Right ventricle myocardium superior (tissue), 1 donor: ENCODE measurements around the gene ANKRD28. TPM values are rescaled to one million over a fixed set of nuclear protein-coding genes. Genes with fewer than 3 reads are reported as not detected.
A peak's percentile ranks its signal among the peaks of the same experiment; 100 is the strongest.

Experiments used
- ATAC-seq: fragments of 200-7000 bp; cut with Tn5 transposase; one replicate; pipeline ENCODE4 v1.9.1; 2020; ENCODE audit warnings: mild to moderate bottlenecking; ENCODE audit not compliant: poor library complexity
- DNase-seq: peaks from one replicate; pipeline ENCODE4 v3.0.0-alpha.2; 2020
- intact Hi-C: fragments of 100-400 bp; cut with DNase I; formaldehyde crosslinking; loops from one replicate; pipeline ENCODE4 v1.11.2; 2022
- total RNA-seq: library from RNA; stranded (reverse); fragmentation: NEBNext Ultra II Directional; extraction: Animal tissue kit (Norgen Biotek cat#: 25700); gene quantifications from one replicate; pipeline ENCODE4 v1.2.1, GENCODE V29; 2021
- donor health status: DM: no; HTN: yes; CAD: no; lungs with severe emphysema.

Gene ANKRD28
- total RNA-seq, 1 donor from 2014 or later = 21.9 TPM

DNA sequence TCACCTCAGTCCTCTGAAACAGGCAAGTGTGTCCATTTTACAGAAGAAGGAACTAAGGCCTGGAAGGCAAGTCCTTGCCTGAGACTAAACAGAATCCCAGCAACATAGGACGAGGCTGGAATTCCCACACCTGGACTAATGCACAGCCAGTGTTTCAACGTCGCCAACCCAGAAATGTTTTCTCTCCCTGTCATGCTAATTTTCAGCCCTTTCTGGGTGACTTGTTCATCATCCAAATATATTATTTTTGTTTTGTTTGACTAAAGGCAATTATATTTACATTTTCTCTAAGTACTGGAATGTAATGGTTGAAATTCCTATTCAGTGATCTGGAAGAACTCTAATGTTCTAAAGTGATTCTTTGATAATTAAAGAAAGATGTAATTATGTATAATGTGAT lies 144.5 kb downstream of the ANKRD28 start:
- intact Hi-C loops = no loop called here
- ATAC-seq (no peak), DNase-seq (no peak)

GRCh38 chr3:15651396-15651795 lies 146.4 kb downstream of the ANKRD28 start:
- intact Hi-C loops = no loop called here
- DNase-seq = no peak
- ATAC-seq = no peak

GRCh38 chr3:15649858-15650257 lies 147.9 kb downstream of the ANKRD28 start:
- intact Hi-C loops = no loop called here
- ATAC-seq (no peak), DNase-seq (no peak)

DNA sequence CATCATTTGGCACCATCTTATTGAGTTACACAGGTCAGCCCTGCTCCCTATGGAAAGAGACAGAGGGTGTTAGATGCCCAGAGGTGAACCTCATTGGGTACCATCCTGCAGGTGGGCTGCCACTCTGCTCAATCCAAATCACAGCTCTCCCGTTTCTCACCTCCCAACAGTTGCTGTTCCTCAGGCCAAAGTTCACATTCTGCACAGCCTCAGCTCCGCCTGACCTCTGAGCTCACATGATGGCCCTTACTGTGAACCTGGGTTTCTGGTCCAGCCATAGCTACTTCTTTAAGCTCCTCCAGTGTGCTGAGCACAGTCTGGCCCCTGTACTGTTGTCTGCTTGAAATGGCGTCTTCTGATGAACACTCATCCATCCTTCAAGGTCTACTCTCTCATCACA lies 148.4 kb downstream of the ANKRD28 start:
- no peak for ATAC-seq
- intact Hi-C loops = no loop called here
- DNase-seq = no peak

DNA sequence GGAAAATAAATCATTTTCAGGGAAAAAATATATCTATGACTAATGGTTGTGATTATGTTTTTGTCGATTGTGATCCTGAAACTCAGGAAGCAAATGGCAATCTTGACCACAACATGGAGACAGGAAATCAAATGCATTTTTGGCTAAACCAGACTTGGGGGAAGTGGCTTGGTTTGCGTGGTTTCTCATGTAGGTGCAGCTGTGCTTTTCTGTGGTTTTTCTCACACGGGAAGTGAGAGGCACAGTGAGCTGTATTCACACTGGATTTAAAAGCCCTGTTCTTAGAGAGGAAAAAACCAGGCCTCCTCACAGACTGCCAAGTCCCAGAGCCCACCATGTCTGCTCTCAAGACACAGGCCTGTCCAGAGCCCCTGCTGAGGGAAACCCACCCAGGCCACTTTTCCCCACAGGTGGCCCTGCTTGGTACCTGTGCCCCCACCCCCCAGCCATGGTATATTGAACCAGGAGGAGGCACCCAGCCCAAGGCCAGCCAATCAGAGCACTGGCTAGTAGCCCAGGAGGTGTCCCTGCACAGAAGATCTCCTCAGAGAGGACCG lies 150.1 kb downstream of the ANKRD28 start:
- ATAC-seq (peak; percentile 61), DNase-seq (no peak)
- intact Hi-C loops = no loop called here

- ATAC-seq (peak; percentile 71), DNase-seq (peak; percentile 50)
- intact Hi-C loops = no loop called here
These were observed 150.8 kb downstream of the ANKRD28 start for GRCh38 chr3:15646851-15647511.

DNA sequence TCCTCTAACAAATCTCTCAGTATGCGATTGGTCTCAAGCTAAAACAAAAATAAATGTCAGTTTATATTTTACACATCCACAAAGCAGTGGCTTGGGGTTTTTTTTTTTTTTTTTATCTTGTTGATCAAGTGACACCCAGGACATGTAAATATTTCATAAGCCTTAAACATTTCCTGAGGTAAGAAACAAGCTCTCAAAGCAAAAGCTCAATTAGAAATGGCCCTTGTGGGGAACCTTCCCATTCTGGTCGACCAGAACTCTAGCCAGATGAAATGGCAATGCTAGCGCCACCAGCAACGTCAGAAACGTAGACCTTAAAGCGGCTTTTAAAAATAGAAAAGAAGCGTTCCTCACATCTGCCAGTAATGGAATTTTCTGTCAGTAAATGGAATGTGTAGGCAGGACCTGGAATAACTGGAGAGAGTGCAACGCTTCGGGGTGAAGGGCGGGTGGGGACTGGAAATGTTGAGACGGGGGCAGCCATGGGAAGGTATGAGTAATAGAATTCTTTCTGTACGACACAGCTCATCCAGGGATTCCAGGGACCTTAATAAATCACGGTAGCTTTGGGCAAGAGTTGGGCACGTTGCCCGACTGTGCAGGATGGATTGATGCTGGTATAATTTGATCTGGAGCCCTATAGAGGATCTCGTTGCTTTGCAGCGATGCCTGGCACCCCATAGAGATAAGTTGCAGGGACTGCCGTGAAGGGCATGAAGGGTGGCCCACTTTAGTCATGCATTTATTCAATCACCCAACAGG lies 151.9 kb downstream of the ANKRD28 start:
- intact Hi-C loops = no loop called here
- DNase-seq (no peak), ATAC-seq (no peak)

- ATAC-seq (no peak), DNase-seq (no peak)
- intact Hi-C loops = no loop called here
These were observed 152.5 kb downstream of the ANKRD28 start for GRCh38 chr3:15645246-15645645.

- intact Hi-C loops = loop anchor here (10.0 kb wide), 1 partner anchor 606 kb away; no protein-coding TSS in a partner anchor
- DNase-seq (no peak), ATAC-seq (no peak)
These were observed 158.9 kb downstream of the ANKRD28 start for GRCh38 chr3:15638891-15639262.

- ATAC-seq = no peak
These were observed 159.4 kb downstream of the ANKRD28 start for GRCh38 chr3:15638193-15638890.

DNA sequence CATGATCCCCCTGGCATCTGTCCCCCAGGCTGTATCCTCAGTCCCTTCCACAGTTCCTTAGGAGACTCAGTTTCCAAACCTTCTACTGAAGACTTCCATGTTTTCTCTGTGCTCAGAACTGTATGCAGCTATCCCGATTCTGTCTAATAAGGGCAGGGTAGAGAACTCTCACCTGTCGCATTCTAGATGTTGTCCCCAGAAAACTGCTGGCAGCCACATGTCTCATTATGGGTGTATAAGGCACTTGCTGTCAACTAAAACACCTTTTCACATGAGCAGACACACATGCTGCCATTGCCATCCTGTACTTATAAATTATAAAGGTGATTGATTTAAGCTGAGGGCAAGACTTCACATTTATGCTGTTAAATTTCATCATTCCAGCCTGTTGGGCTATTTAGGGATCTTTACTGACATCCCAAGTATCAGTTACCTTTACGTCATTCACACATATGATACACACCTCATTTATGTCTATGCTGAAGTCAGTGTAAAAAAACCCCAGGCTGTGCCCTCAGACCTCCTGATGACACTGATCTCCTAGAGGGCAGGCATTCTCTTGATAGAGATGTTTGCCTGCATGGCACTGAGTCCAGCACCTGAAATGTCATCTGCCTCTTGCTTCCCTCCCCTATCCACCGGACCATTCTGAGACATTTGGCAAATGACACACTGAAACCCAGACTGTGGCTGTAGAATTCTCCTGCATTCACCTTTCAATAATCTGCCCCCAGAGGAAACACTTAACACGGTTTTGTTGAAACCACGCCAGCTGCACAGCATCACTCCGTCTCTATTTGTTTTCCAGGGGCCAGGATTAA lies 160.4 kb downstream of the ANKRD28 start:
- no peak for ATAC-seq
- no peak for DNase-seq
- intact Hi-C loops = loop anchor here (10.0 kb wide), 1 partner anchor 607 kb away; no protein-coding TSS in a partner anchor

More at GRCh38 chr3:15638193-15638890, 159.4 kb downstream of the ANKRD28 start:
- intact Hi-C loops = loop anchor here (10.0 kb wide), 1 partner anchor 606 kb away; no protein-coding TSS in a partner anchor
- no peak for DNase-seq

- peak; percentile 52 for DNase-seq
- intact Hi-C loops = loop anchor here (10.0 kb wide), 1 partner anchor 609 kb away; no protein-coding TSS in a partner anchor
- peak; percentile 50 for ATAC-seq
These were observed 161.6 kb downstream of the ANKRD28 start for GRCh38 chr3:15636028-15636709.

- no peak for DNase-seq
- intact Hi-C loops = loop anchor here (10.0 kb wide), 1 partner anchor 610 kb away; no protein-coding TSS in a partner anchor
- no peak for ATAC-seq
These were observed 162.6 kb downstream of the ANKRD28 start for GRCh38 chr3:15635121-15635661.

- intact Hi-C loops = loop anchor here (5.0 to 10.0 kb wide), 2 partner anchors 178 to 610 kb away; no protein-coding TSS in a partner anchor
- DNase-seq (no peak), ATAC-seq (no peak)
These were observed 163.1 kb downstream of the ANKRD28 start for GRCh38 chr3:15634671-15635070.

- no peak for DNase-seq
- ATAC-seq = no peak
- intact Hi-C loops = loop anchor here (5.0 to 10.0 kb wide), 2 partner anchors 178 to 611 kb away; no protein-coding TSS in a partner anchor
These were observed 163.8 kb downstream of the ANKRD28 start for GRCh38 chr3:15633766-15634598.

GRCh38 chr3:15633159-15633558 lies 164.6 kb downstream of the ANKRD28 start:
- intact Hi-C loops = loop anchor here (5.0 to 10.0 kb wide), 2 partner anchors 179 to 612 kb away; no protein-coding TSS in a partner anchor
- DNase-seq (no peak), ATAC-seq (no peak)
